PC-3 (cell line): Measurements from ENCODE around the gene DHRS2.

ENCODE experiments used
- EZH2 ChIP-seq: fragments of 300-600 bp; sonication (generic); IDR thresholded peaks from one replicate; pipeline ENCODE4 v1.6.1; 2017; ENCODE audit warnings: antibody characterized with exemption, mild to moderate bottlenecking, low read length; ENCODE audit not compliant: unreplicated experiment
- TF ChIP-seq, protein P1 (sequence below): fragments of 300-600 bp; sonication (generic); conservative IDR thresholded peaks from 2 replicates; pipeline ENCODE4 v1.5.1; 2017; ENCODE audit warnings: antibody characterized with exemption, low read depth, mild to moderate bottlenecking, low read length

DNA sequence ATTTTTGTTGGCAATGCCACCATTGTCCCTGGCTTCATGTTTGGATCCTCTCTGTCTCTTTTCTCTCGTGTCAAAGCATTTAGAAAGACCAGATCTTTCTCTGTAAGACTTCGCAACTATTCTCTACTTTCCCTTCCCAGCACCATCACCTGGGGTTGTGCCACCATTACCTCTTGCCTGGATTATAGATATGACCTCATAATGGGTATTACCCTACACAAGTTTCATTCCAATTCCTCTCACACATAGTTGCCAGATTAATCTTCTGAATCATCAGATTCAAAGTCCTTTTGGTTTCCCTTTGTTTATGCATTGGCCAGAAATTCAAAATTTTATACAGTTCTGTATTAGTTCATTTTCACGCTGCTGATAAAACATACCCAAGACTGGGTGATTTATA, 27.2 kb upstream of the DHRS2 start:
- TF ChIP-seq, protein P1, sequence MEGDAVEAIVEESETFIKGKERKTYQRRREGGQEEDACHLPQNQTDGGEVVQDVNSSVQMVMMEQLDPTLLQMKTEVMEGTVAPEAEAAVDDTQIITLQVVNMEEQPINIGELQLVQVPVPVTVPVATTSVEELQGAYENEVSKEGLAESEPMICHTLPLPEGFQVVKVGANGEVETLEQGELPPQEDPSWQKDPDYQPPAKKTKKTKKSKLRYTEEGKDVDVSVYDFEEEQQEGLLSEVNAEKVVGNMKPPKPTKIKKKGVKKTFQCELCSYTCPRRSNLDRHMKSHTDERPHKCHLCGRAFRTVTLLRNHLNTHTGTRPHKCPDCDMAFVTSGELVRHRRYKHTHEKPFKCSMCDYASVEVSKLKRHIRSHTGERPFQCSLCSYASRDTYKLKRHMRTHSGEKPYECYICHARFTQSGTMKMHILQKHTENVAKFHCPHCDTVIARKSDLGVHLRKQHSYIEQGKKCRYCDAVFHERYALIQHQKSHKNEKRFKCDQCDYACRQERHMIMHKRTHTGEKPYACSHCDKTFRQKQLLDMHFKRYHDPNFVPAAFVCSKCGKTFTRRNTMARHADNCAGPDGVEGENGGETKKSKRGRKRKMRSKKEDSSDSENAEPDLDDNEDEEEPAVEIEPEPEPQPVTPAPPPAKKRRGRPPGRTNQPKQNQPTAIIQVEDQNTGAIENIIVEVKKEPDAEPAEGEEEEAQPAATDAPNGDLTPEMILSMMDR, result no peak
- no peak for TF ChIP-seq EZH2
